HG03439 (cell line): ENCODE measurements around the gene ASIC1.

Experiments used
- ATAC-seq: cut with Tn5 transposase; IDR thresholded peaks from one replicate; pipeline ENCODE4 v1.9.1; 2021; ENCODE audit warnings: mild to moderate bottlenecking, moderate library complexity; ENCODE audit not compliant: unreplicated experiment

Gene ASIC1

GRCh38 chr12:50132505-50133135 is 75.2 kb downstream of the ASIC1 start:
- ATAC-seq, result no peak
